ENCODE data around the gene OLFM1.

DNA sequence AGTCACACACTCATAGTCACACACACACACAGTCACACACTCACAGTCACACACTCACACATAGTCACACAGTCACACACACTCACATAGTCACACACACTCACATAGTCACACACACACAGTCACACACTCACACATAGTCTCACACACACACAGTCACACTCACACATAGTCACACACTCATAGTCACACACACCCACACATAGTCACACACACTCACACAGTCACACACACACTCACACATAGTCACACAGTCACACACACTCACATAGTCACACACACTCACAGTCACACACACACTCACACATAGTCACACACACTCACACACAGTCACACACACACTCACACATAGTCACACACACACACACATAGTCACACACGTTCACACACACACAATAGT, 4.1 kb downstream of the OLFM1 start:
- TF ChIP-seq, protein P1, sequence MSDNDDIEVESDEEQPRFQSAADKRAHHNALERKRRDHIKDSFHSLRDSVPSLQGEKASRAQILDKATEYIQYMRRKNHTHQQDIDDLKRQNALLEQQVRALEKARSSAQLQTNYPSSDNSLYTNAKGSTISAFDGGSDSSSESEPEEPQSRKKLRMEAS (IDR thresholded peaks at IDR 0.05), result no peak
- TF ChIP-seq, protein P2, sequence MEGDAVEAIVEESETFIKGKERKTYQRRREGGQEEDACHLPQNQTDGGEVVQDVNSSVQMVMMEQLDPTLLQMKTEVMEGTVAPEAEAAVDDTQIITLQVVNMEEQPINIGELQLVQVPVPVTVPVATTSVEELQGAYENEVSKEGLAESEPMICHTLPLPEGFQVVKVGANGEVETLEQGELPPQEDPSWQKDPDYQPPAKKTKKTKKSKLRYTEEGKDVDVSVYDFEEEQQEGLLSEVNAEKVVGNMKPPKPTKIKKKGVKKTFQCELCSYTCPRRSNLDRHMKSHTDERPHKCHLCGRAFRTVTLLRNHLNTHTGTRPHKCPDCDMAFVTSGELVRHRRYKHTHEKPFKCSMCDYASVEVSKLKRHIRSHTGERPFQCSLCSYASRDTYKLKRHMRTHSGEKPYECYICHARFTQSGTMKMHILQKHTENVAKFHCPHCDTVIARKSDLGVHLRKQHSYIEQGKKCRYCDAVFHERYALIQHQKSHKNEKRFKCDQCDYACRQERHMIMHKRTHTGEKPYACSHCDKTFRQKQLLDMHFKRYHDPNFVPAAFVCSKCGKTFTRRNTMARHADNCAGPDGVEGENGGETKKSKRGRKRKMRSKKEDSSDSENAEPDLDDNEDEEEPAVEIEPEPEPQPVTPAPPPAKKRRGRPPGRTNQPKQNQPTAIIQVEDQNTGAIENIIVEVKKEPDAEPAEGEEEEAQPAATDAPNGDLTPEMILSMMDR (IDR thresholded peaks at IDR 0.05; ENCODE audit: low read depth, low read length, missing input control), result no peak
- TF ChIP-seq SP1 (IDR thresholded peaks at IDR 0.05) (no peak), RAD21 (IDR thresholded peaks at IDR 0.05) (no peak), FOXA1 (IDR thresholded peaks at IDR 0.05) (no peak)

Measured in liver (tissue), 3 donors.